Cardiac fibroblast (primary cell): ENCODE data around the gene ZNF860.

ENCODE experiments used
- DNase-seq, 2 donors: peaks; one replicate each; pipeline versions ENCODE4 v3.0.0 to v3.0.0-alpha.2; 2010; ENCODE audit warnings: low read depth in 2 of 2
- H3K4me3 ChIP-seq, 2 donors: replicated peaks in 1 of 2; 1 replicate in 1 of 2; 2 replicates in 1 of 2; pipeline ENCODE4 v1.5.1; 2011; ENCODE audit warnings: low read depth in 2 of 2, low read length in 2 of 2, mild to moderate bottlenecking in 2 of 2, moderate library complexity in 1 of 2
- TF ChIP-seq, protein P1 (sequence below): IDR thresholded peaks from one replicate; pipeline ENCODE4 v1.5.1; 2011; ENCODE audit warnings: low read depth, mild to moderate bottlenecking, low read length, inconsistent platforms

Gene ZNF860

DNA sequence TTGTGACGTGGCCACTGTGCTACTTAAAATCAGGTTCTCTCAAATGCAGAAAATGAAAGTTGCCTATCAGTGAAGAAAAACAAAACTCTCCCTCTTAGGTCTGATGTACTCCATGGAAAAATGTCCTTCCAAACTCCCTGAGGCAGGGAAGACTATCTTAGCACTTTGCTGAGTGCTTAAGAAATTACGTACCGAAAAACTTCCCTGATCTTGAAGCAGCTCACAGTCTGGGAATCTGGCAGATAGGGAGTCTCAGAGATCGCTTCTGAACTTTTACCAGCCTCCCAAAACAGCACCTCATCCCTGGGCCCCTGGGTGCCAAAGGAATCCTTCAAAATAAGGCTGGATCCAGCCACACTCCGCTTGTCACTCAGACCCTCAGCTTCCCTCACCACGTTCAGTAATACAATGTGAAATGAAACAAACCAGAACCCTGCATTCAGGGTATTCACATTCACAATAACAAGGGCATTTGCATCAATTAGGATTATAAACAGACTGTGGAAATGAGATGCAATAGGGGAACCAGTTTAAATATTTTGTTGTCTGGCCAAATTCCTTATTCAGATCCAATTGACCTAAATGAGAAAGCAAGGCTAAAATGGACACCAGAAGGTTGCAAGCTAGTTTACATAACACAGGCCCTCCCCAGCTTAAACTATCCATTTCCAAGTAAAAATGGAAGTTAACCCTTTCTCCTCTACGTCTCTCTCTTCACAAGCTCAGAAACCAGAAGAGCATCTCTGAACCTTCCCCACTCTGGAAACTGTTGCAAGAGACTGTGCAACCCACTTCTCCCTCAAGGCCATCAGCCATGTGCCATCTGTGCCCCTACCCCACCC, 21.4 kb upstream of the ZNF860 start:
- peak; percentile 43 to 54 for DNase-seq
- peak overlapping the region; percentile 9 to 25 for H3K4me3 ChIP-seq
- TF ChIP-seq, protein P1, sequence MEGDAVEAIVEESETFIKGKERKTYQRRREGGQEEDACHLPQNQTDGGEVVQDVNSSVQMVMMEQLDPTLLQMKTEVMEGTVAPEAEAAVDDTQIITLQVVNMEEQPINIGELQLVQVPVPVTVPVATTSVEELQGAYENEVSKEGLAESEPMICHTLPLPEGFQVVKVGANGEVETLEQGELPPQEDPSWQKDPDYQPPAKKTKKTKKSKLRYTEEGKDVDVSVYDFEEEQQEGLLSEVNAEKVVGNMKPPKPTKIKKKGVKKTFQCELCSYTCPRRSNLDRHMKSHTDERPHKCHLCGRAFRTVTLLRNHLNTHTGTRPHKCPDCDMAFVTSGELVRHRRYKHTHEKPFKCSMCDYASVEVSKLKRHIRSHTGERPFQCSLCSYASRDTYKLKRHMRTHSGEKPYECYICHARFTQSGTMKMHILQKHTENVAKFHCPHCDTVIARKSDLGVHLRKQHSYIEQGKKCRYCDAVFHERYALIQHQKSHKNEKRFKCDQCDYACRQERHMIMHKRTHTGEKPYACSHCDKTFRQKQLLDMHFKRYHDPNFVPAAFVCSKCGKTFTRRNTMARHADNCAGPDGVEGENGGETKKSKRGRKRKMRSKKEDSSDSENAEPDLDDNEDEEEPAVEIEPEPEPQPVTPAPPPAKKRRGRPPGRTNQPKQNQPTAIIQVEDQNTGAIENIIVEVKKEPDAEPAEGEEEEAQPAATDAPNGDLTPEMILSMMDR = no peak

DNA sequence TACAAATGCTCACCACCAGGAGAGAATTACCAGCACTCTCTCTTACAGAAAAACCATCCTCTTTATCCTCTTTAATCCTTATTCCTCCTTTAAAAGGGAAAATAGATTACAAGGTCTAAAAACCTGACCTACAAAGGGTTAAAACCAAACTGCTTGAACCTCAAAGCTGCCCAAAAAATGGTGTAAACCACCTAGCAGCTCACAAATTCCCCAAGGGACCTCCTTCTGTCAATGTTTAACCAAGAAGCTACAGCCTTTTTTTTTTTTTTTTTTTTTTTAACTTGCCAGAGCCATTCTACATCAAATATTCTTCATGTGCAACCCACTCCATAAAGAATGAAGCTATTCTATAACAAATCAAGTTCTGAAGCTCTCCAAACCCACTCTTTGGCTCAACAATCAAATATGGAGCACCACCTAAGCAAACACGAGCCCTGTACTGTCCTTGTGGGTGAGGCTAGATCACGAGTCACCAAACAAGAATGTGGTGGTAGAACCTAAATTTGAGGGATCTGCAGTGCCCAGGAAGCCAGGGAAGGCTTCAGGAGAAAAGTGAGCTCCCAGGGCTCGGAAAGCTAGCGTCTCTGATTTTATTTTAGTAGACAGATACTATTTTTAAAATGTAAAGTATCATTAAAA, 20.6 kb upstream of the ZNF860 start:
- no peak overlapping the region for H3K4me3 ChIP-seq
- TF ChIP-seq, protein P1 = no peak
- DNase-seq = peak; percentile 31 to 80

DNA sequence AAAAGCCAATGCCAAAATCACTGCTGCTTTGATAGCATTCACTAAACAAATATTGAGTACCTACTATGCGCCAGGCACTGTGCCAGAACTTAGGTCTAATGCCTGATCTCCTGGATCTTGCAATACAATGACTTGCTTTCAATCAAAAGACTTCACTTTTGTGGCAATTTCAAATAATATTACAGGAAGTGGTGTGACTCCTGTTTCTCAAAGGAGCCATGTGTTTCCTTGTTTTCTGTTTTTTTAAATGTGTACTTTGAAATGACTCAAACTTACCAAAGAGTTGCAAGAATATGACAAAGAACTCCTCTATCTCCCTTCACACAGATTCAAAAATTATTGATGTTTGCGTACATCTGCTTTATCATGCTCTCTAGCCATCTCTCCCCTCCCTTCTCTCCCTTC, 18.7 kb upstream of the ZNF860 start:
- H3K4me3 ChIP-seq = no peak overlapping the region
- DNase-seq = peak in 1 of 2 donors; percentile 76
- TF ChIP-seq, protein P1 = no peak

DNA sequence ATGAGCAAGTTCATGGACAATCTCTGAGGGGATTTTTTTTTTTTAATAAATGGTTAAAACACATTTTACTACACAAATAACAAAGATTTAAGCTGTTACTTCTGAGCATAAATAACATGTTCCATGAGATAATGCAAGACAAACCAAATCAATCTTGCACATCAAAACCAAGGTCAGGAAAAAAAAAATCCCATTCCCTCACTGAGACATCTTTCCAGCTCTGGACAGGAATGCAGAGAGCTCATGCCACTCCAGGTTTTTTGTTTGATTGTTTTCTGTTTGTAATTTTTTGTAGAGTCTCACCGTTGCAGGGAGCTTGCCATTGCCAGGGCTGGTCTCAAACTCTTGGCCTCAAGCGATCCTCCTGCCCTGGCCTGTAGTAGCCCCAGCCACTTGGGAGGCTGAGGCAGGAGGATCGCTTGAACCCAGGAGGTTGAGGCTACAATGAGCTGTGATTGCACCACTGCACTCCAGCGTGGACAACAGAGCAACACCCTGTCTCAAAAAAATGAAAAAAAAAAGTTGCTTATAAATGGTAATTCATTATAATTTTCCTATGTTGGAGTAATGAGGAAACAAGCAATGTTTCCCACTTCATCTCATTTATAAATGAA, 14.5 kb upstream of the ZNF860 start:
- TF ChIP-seq, protein P1 = no peak
- H3K4me3 ChIP-seq = no peak overlapping the region
- DNase-seq = no peak

DNA sequence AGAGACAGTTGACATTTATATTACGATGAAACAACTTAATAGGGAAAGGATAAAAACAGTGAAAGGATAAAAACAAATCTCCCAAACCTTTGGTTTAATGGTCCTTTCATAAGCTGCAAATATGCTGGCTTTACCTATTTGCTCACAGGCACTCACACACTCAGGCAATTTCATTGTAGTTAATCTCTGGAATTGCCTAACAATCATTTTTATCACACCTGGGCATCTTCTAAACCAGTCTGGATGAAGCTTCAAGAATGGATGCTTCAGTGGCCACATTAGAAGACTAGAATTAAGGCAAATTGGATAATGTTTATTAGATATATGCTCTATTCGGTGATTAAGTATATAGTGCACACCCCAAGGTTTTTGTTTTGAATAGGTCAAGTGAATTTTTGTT, 14.0 kb upstream of the ZNF860 start:
- no peak for DNase-seq
- H3K4me3 ChIP-seq = no peak overlapping the region
- TF ChIP-seq, protein P1 = no peak

DNA sequence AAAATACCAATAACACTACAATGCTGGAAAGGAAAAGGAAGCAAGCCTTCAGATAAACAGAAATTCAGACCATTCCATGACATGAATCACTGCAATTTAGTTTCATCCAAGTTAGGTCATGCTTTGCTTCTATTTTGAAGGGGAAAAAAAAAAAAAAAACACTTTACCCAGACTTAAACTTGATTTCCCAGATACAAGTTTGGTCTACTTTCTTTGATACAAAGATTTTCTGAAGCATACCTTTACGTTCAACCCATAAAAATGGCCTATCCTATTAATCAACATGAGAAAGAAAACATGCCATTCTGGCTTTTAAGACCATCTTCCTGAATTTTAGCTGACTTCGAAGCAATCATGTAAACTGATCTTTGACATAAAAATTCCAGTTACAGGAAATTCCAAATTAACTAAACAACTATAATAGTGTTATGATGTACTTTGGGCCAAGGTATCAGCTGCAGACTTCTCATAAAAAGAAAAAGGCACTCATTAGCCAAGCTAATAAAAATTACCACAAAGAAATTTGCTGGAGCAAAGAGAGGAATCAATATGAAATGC, 13.1 kb upstream of the ZNF860 start:
- peak; percentile 74 to 90 for DNase-seq
- TF ChIP-seq, protein P1 = no peak
- H3K4me3 ChIP-seq = peak overlapping the region in 1 of 2 donors; percentile 32
